HepG2 (cell line): ENCODE results near the gene NPHP1. TPM values are rescaled to one million over a fixed set of nuclear protein-coding genes. Genes with fewer than 3 reads are reported as not detected.
A peak's percentile ranks its signal among the peaks of the same experiment; 100 is the strongest.

Source experiments
- AGO2 ChIP-seq: fragments of 200-400 bp; formaldehyde crosslinking; optimal IDR thresholded peaks from 2 replicates; pipeline ENCODE3; 2017; ENCODE audit warnings: mild to moderate bottlenecking, low read depth, low read length, moderate library complexity
- CTCF ChIP-seq: sonication (generic); formaldehyde crosslinking; IDR thresholded peaks from 2 replicates; pipeline ENCODE4 v1.5.0; 2020; ENCODE audit warnings: mild to moderate bottlenecking, missing genetic modification reagents, moderate library complexity
- GFI1 ChIP-seq: sonication (generic); formaldehyde crosslinking; IDR thresholded peaks from 2 replicates; pipeline ENCODE4 v1.5.0; 2020; ENCODE audit warnings: missing genetic modification reagents, mild to moderate bottlenecking, borderline replicate concordance
- ISL2 ChIP-seq: sonication (generic); formaldehyde crosslinking; IDR thresholded peaks from 2 replicates; pipeline ENCODE4 v1.5.0; 2020; ENCODE audit warnings: missing genetic modification reagents
- KAT2B ChIP-seq: fragments of 150-350 bp; IDR thresholded peaks from 2 replicates; pipeline ENCODE4 v1.6.1; 2014; ENCODE audit warnings: low read depth, low read length, borderline replicate concordance
- KMT2B ChIP-seq: IDR thresholded peaks from 2 replicates; pipeline ENCODE4 v1.6.1; 2016; ENCODE audit warnings: missing genetic modification reagents, missing compliant biosample characterization
- MEF2D ChIP-seq: sonication (generic); formaldehyde crosslinking; IDR thresholded peaks from 2 replicates; pipeline ENCODE4 v1.5.1; 2020; ENCODE audit warnings: mild to moderate bottlenecking, missing genetic modification reagents
- MEIS1 ChIP-seq: sonication (generic); formaldehyde crosslinking; IDR thresholded peaks from 2 replicates; pipeline ENCODE4 v1.9.0; 2021; ENCODE audit warnings: mild to moderate bottlenecking, missing genetic modification reagents, moderate library complexity, borderline replicate concordance
- NFIB ChIP-seq: sonication (generic); formaldehyde crosslinking; IDR thresholded peaks from 2 replicates; pipeline ENCODE4 v1.9.0; 2021; ENCODE audit warnings: missing genetic modification reagents, mild to moderate bottlenecking, borderline replicate concordance
- NR2C2 ChIP-seq: sonication (generic); formaldehyde crosslinking; IDR thresholded peaks from 2 replicates; pipeline ENCODE4 v1.4.0; 2020; ENCODE audit warnings: missing genetic modification reagents, mild to moderate bottlenecking, moderate library complexity, borderline replicate concordance
- PHF20 ChIP-seq: sonication (generic); formaldehyde crosslinking; IDR thresholded peaks from 2 replicates; pipeline ENCODE4 v1.5.0; 2020; ENCODE audit warnings: mild to moderate bottlenecking, missing genetic modification reagents
- RFX1 ChIP-seq: fragments of 450-650 bp; IDR thresholded peaks from 2 replicates; pipeline ENCODE4 v1.6.1; 2017
- THAP11 ChIP-seq: IDR thresholded peaks from 2 replicates; pipeline ENCODE4 v1.6.1; 2016; ENCODE audit warnings: missing biosample characterization, missing genetic modification reagents
- XRCC5 ChIP-seq: fragments of 200-400 bp; formaldehyde crosslinking; optimal IDR thresholded peaks from 2 replicates; pipeline ENCODE3; 2017; ENCODE audit warnings: mild to moderate bottlenecking, low read length
- ZBTB26 ChIP-seq: IDR thresholded peaks from 2 replicates; pipeline ENCODE4 v1.6.1; 2016; ENCODE audit warnings: missing compliant biosample characterization, missing genetic modification reagents, borderline replicate concordance
- ZMAT5 ChIP-seq: sonication (generic); formaldehyde crosslinking; IDR thresholded peaks from 2 replicates; pipeline ENCODE4 v1.5.0; 2020; ENCODE audit warnings: mild to moderate bottlenecking, low read depth, missing genetic modification reagents, borderline replicate concordance
- ZNF331 ChIP-seq: sonication (generic); formaldehyde crosslinking; IDR thresholded peaks from 2 replicates; pipeline ENCODE4 v1.4.0; 2020; ENCODE audit warnings: missing genetic modification reagents
- ZNF501 ChIP-seq: sonication (generic); formaldehyde crosslinking; IDR thresholded peaks from 2 replicates; pipeline ENCODE4 v1.5.1; 2020; ENCODE audit warnings: mild to moderate bottlenecking, moderate library complexity, missing genetic modification reagents
- ZNF572 ChIP-seq: sonication (generic); formaldehyde crosslinking; IDR thresholded peaks from 2 replicates; pipeline ENCODE4 v1.5.1; 2020; ENCODE audit warnings: mild to moderate bottlenecking, missing genetic modification reagents
- ZNF589 ChIP-seq: sonication (generic); formaldehyde crosslinking; conservative IDR thresholded peaks from 2 replicates; pipeline ENCODE4 v1.8.0; 2022; ENCODE audit warnings: mild to moderate bottlenecking, moderate library complexity, missing genetic modification reagents
- ZNF713 ChIP-seq: sonication (generic); formaldehyde crosslinking; IDR thresholded peaks from 2 replicates; pipeline ENCODE4 v1.4.0; 2020; ENCODE audit warnings: mild to moderate bottlenecking, missing genetic modification reagents
- ZNF777 ChIP-seq: sonication (generic); formaldehyde crosslinking; IDR thresholded peaks from 2 replicates; pipeline ENCODE4 v1.4.0; 2020; ENCODE audit warnings: missing genetic modification reagents
- polyA plus RNA-seq, 8 experiments: library from polyadenylated mRNA; depleted of rRNA in 3 of 8; stranded (reverse) in 7 of 8; unstranded in 1 of 8; fragments of >200 nt; fragmentation: Illumina TruSeq in 4 of 8; extraction: Trizol in 4 of 8; gene quantifications; 2 replicates each; pipeline versions ENCODE4 v1.2.1 to v1.2.3, GENCODE V29; 2011 to 2016; ENCODE audit warnings: low read depth in 4 of 8, missing spikeins in 1 of 8, mixed read lengths in 1 of 8; ENCODE audit not compliant: insufficient read depth in 1 of 8
- total RNA-seq, 5 experiments: library from RNA; depleted of rRNA; stranded (reverse); fragments of >200 nt; fragmentation: Illumina TruSeq; extraction: Trizol; gene quantifications; 2 replicates each; pipeline ENCODE4 v1.2.3, GENCODE V29; 2016; ENCODE audit warnings: low read depth in 1 of 5
- TF ChIP-seq, protein P1 (sequence below): sonication (generic); formaldehyde crosslinking; IDR thresholded peaks from 2 replicates; pipeline ENCODE4 v1.4.0; 2020; ENCODE audit warnings: mild to moderate bottlenecking, missing genetic modification reagents

NPHP1 gene
- total and polyA plus RNA-seq, 2 of the 13 experiments (the other 11 are each of a cell fraction or from before 2014, with no cell fraction given) = 2.7 to 4.8 TPM

- TF ChIP-seq NFIB (CRISPR knock-in tag) (no peak), ISL2 (CRISPR knock-in tag) (peak; percentile 71), PHF20 (CRISPR knock-in tag) (peak; percentile 98), ZNF501 (CRISPR knock-in tag) (peak; percentile 86), GFI1 (peak; percentile 91), CTCF (CRISPR knock-in tag) (no peak), ZMAT5 (no peak), THAP11 (CRISPR knock-in tag) (peak; percentile 92), MEF2D (CRISPR knock-in tag) (peak; percentile 51), ZBTB26 (CRISPR knock-in tag) (0 out of 2 replicates have a peak, but pooled peaks have one; percentile 29), ZNF572 (CRISPR knock-in tag) (no peak), RFX1 (peak; percentile 96), ZNF331 (CRISPR knock-in tag) (peak; percentile 79), KAT2B (no peak), ZNF713 (CRISPR knock-in tag) (0 out of 2 replicates have a peak, but pooled peaks have one; percentile 59), ZNF589 (CRISPR knock-in tag) (no peak), XRCC5 (peak; percentile 73), ZNF777 (CRISPR knock-in tag) (0 out of 2 replicates have a peak, but pooled peaks have one; percentile 38), NR2C2 (CRISPR knock-in tag) (peak; percentile 73; the same call in 1 of the 2 replicates), MEIS1 (CRISPR knock-in tag) (0 out of 2 replicates have a peak, but pooled peaks have one; percentile 26), AGO2 (peak; percentile 41), KMT2B (CRISPR knock-in tag) (peak; percentile 97)
- TF ChIP-seq, protein P1, sequence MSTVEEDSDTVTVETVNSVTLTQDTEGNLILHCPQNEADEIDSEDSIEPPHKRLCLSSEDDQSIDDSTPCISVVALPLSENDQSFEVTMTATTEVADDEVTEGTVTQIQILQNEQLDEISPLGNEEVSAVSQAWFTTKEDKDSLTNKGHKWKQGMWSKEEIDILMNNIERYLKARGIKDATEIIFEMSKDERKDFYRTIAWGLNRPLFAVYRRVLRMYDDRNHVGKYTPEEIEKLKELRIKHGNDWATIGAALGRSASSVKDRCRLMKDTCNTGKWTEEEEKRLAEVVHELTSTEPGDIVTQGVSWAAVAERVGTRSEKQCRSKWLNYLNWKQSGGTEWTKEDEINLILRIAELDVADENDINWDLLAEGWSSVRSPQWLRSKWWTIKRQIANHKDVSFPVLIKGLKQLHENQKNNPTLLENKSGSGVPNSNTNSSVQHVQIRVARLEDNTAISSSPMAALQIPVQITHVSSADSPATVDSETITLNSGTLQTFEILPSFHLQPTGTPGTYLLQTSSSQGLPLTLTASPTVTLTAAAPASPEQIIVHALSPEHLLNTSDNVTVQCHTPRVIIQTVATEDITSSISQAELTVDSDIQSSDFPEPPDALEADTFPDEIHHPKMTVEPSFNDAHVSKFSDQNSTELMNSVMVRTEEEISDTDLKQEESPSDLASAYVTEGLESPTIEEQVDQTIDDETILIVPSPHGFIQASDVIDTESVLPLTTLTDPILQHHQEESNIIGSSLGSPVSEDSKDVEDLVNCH (CRISPR knock-in tag) = no peak
Observed at GRCh38 chr2:110204408-110205385, at the start of gene NPHP1 (continued).
